Skeletal muscle cell (primary cell): ENCODE measurements around the gene LRFN2.

Experiments used
- DNase-seq: peaks from one replicate; pipeline ENCODE4 v3.0.0-alpha.2; 2010; ENCODE audit warnings: low read depth
- H3K4me3 ChIP-seq: 2 replicates; pipeline ENCODE4 v1.5.1; 2011; ENCODE audit warnings: low read depth, mild to moderate bottlenecking, control low read depth, low read length, moderate library complexity

Gene LRFN2

DNA sequence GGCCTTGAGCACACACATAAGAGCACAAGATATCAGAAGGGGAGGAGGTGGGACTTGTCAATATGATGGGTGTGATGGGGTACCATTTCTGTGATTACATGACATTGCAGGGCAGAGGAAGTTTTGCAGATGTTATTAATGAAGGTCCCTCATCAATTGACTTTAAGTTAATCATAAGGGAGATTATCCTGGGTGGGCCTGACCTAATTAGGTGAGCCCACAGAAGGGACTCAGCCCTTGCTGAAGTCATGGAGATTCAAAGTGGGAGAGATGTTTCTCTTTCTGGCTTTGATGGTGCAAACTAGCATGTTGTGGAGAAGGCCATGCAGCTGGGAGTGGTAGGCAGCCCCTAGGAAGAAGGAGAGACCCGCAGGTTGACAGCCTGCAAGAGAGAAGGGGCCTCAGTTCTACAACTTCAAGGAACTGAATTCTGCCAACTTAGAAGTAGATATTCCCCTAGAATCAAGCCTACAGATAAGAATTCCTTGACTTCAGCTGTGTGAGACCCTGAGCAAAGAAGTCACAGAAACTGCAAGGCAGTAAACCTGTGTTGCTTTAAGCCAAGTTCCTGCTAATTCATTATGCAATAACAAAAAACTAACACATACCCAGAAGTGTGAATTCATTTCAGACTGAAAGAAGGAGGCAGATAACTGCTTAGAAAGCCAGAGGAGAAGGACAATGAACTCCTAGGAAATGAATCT, 131.3 kb downstream of the LRFN2 start:
- no peak for DNase-seq

GRCh38 chr6:40450483-40450882, 136.7 kb downstream of the LRFN2 start:
- DNase-seq: no peak

More for the DNA sequence above, 131.3 kb downstream of the LRFN2 start:
- no peak overlapping the region for H3K4me3 ChIP-seq

GRCh38 chr6:40444811-40445210, 142.4 kb downstream of the LRFN2 start:
- H3K4me3 ChIP-seq: no peak overlapping the region
- peak; percentile 14 for DNase-seq

More at GRCh38 chr6:40450483-40450882, 136.7 kb downstream of the LRFN2 start:
- no peak overlapping the region for H3K4me3 ChIP-seq

- no peak overlapping the region for H3K4me3 ChIP-seq
- DNase-seq: no peak
These were observed 142.9 kb downstream of the LRFN2 start for GRCh38 chr6:40444312-40444711.

GRCh38 chr6:40443842-40444241, 143.3 kb downstream of the LRFN2 start:
- DNase-seq: no peak
- no peak overlapping the region for H3K4me3 ChIP-seq

GRCh38 chr6:40442591-40442990, 144.6 kb downstream of the LRFN2 start:
- H3K4me3 ChIP-seq: no peak overlapping the region
- DNase-seq: no peak

- no peak for DNase-seq
- H3K4me3 ChIP-seq: no peak overlapping the region
These were observed 146.0 kb downstream of the LRFN2 start for GRCh38 chr6:40441150-40441549.

DNA sequence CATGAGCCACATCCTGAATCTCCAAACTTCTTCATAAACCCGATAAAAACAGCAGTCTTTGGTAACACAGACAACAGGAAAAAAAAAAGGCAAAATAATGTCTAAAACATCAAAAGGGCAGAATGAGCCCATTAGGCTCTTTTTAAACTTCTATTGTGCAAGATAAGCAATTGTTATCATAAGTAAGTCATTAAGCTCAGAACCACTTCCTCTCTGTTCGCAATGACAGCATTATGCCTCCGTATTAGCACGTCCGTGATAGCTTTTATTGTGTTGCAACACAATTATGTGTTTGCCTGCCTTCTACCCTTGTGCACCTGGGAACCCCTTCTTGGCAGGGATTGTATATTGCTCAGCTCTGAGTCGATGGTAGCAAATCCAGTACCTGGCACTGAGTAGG, 147.1 kb downstream of the LRFN2 start:
- no peak overlapping the region for H3K4me3 ChIP-seq
- DNase-seq: no peak

- no peak overlapping the region for H3K4me3 ChIP-seq
These were observed 148.0 kb downstream of the LRFN2 start for GRCh38 chr6:40439026-40439800.

GRCh38 chr6:40438246-40438887, 148.8 kb downstream of the LRFN2 start:
- H3K4me3 ChIP-seq: no peak overlapping the region
- DNase-seq: no peak

More at GRCh38 chr6:40439026-40439800, 148.0 kb downstream of the LRFN2 start:
- DNase-seq: no peak

DNA sequence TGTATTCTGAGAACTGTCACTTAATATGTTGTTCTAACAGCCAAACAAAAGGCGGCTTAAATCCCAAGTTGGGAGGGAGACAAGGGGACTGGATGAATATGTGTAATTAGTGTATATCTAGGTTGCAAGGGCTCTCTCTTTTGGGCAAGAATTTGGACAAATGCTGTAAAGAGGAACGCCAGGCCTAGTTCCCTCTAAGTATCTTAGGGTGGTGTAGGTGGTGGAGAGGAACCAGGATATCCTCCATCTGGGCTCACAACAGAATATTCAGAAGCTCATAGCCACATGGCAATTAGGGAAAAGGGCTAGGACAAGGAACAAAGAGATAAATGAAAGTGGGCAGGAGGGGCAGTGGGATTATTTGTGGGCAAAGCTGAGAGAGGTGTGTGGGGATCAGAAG, 149.5 kb downstream of the LRFN2 start:
- DNase-seq: no peak

GRCh38 chr6:40436685-40437604, 150.2 kb downstream of the LRFN2 start:
- no peak overlapping the region for H3K4me3 ChIP-seq
- no peak for DNase-seq

More for the DNA sequence above, 149.5 kb downstream of the LRFN2 start:
- H3K4me3 ChIP-seq: no peak overlapping the region

GRCh38 chr6:40432982-40433381, 154.2 kb downstream of the LRFN2 start:
- no peak for DNase-seq
- H3K4me3 ChIP-seq: no peak overlapping the region

GRCh38 chr6:40431706-40432105, 155.5 kb downstream of the LRFN2 start:
- no peak overlapping the region for H3K4me3 ChIP-seq
- no peak for DNase-seq

DNA sequence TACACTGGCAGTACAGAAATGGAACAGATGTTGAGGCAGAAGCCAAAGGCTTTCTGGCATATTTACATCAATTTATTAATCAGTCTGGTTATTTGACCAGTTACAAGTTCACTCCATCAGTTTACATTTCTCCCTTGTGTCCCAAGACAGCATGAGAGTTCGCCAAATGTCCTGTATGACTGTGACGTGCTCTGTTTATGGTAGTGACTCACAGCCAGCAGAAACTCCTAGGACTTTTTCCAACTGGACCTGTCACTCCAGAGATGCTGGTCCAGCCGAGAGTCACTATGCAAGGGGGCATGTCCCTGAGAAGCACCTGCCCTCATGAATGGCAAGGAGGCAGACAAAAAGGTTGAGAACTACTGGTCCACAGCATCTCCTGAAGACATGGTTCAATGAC, 160.0 kb downstream of the LRFN2 start:
- no peak for DNase-seq
- H3K4me3 ChIP-seq: no peak overlapping the region

DNA sequence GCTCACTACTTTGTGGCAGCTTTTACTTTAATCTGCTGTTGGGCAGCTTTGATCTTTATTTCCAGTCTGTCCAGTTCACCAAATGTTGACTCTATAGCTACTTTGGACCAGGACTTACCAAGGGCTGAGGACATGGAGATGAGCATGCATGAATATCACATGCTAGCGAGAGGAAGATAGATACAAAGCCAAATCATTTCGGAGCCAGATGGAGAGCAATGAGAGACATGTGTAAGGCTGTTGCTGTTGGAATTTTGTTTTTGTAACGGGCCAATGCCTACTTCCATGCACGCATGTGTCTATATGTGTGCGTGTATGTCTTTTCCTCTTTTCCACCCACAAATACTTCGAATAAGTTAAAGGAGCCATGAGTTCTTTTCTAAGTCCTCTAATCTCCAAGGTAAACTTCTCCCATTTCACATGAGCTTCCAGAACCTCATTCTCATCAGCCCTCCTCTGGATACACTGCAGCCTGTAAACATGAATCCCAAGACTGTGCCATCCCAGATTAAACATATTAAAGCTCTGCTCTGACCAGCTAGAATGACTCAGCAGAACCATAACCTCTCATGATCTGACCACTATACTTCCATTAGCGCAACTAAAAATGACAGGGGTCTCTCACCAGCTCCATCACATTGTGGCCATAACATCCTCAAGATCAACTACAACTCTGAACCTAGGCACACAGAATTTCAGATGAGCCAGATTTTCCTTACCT, 160.7 kb downstream of the LRFN2 start:
- no peak for DNase-seq
- no peak overlapping the region for H3K4me3 ChIP-seq

GRCh38 chr6:40425192-40425919, 161.8 kb downstream of the LRFN2 start:
- DNase-seq: no peak
- H3K4me3 ChIP-seq: no peak overlapping the region

- H3K4me3 ChIP-seq: no peak overlapping the region
- no peak for DNase-seq
These were observed 165.1 kb downstream of the LRFN2 start for GRCh38 chr6:40422046-40422445.
